SK-N-SH (cell line): ENCODE measurements around the gene FNTB. TPM values are rescaled to one million over a fixed set of nuclear protein-coding genes. Genes with fewer than 3 reads are reported as not detected.

Experiments
- CTCF ChIA-PET: fragments of 300-600, 350-600 bp; formaldehyde crosslinking; extraction: SDS; loops from one replicate; lab custom pipeline; 2021; lab: Yijun Ruan, JAX
- POLR2A ChIA-PET: fragments of 350-600 bp; sonication (Branson Sonifier 250); formaldehyde crosslinking; extraction: SDS; loops from one replicate; lab custom pipeline; 2020; ENCODE audit warnings: antibody characterized with exemption, inconsistent platforms; lab: Yijun Ruan, JAX
- DNase-seq: peaks from one replicate; pipeline ENCODE4 v3.0.0; 2012
- H2AFZ ChIP-seq: fragments of 200-600 bp; sonication (generic); 2 replicates; pipeline ENCODE4 v1.8.1; 2016; ENCODE audit warnings: antibody characterized with exemption, mild to moderate bottlenecking, low read depth
- H3F3A ChIP-seq: fragments of 200-600 bp; sonication (generic); replicated peaks from 2 replicates; pipeline ENCODE3; 2016; ENCODE audit warnings: antibody characterized with exemption, mild to moderate bottlenecking; ENCODE audit not compliant: insufficient read depth
- H3K27ac ChIP-seq, 2 experiments: fragments of 200-500 bp in 1 of 2; fragments of 200-600 bp in 1 of 2; sonication (Bioruptor generic) in 1 of 2; sonication (generic), shearing (Covaris generic) in 1 of 2; 2 replicates each; pipeline versions ENCODE4 v1.5.1 to v1.6.1; 2014 to 2016; ENCODE audit warnings: low read depth in 2 of 2, inconsistent platforms in 1 of 2, low read length in 1 of 2, mild to moderate bottlenecking in 1 of 2, mixed read lengths in 1 of 2
- H3K27me3 ChIP-seq: fragments of 200-600 bp; sonication (generic), shearing (Covaris generic); 2 replicates; pipeline ENCODE4 v1.6.1; 2016; ENCODE audit warnings: mixed run types; ENCODE audit not compliant: insufficient read depth
- H3K36me3 ChIP-seq, 2 experiments: fragments of 200-500 bp in 1 of 2; fragments of 200-600 bp in 1 of 2; sonication (Bioruptor generic) in 1 of 2; sonication (generic) in 1 of 2; replicated peaks in 1 of 2; 2 replicates each; pipeline versions ENCODE3 to v1.5.1; 2014 to 2016; ENCODE audit warnings: low read length in 1 of 2, mild to moderate bottlenecking in 1 of 2; ENCODE audit not compliant: insufficient read depth in 2 of 2, control insufficient read depth in 1 of 2
- H3K4me1 ChIP-seq, 2 experiments: fragments of 200-500 bp in 1 of 2; fragments of 200-600 bp in 1 of 2; sonication (Bioruptor generic) in 1 of 2; sonication (generic), shearing (Covaris generic) in 1 of 2; 2 replicates each; pipeline versions ENCODE4 v1.5.1 to v1.6.1; 2014 to 2016; ENCODE audit warnings: low read depth in 1 of 2, low read length in 1 of 2, mixed run types in 1 of 2; ENCODE audit not compliant: insufficient read depth in 2 of 2, control insufficient read depth in 1 of 2
- H3K4me2 ChIP-seq: fragments of 200-600 bp; sonication (generic), shearing (Covaris generic); 2 replicates; pipeline ENCODE4 v1.6.1; 2017; ENCODE audit warnings: mixed run types
- H3K4me3 ChIP-seq, 2 experiments: fragments of 200-500 bp in 1 of 2; fragments of 200-600 bp in 1 of 2; sonication (Bioruptor generic) in 1 of 2; sonication (generic), shearing (Covaris generic) in 1 of 2; 2 replicates each; pipeline versions ENCODE4 v1.5.1 to v1.8.1; 2014 to 2016; ENCODE audit warnings: low read depth in 2 of 2, inconsistent platforms in 1 of 2, low read length in 1 of 2, mild to moderate bottlenecking in 1 of 2, mixed read lengths in 1 of 2, moderate library complexity in 1 of 2
- H3K79me2 ChIP-seq: fragments of 200-600 bp; sonication (generic); 2 replicates; pipeline ENCODE4 v1.8.1; 2017; ENCODE audit warnings: mild to moderate bottlenecking; ENCODE audit not compliant: insufficient read depth
- H3K9ac ChIP-seq: fragments of 200-600 bp; sonication (generic); 2 replicates; pipeline ENCODE4 v1.6.1; 2017; ENCODE audit warnings: mixed run types
- H3K9me2 ChIP-seq: fragments of 200-600 bp; sonication (generic); 2 replicates; pipeline ENCODE4 v1.6.1; 2017; ENCODE audit warnings: mixed run types
- H3K9me3 ChIP-seq: fragments of 200-600 bp; sonication (generic); 2 replicates; pipeline ENCODE4 v1.6.1; 2017; ENCODE audit warnings: mixed run types, mild to moderate bottlenecking, moderate library complexity
- H4K20me1 ChIP-seq: fragments of 200-600 bp; sonication (generic); 2 replicates; pipeline ENCODE4 v1.6.1; 2017; ENCODE audit warnings: mild to moderate bottlenecking, mixed run types; ENCODE audit not compliant: insufficient read depth
- CHD2 ChIP-seq: fragments of 150-350 bp; IDR thresholded peaks from 2 replicates; pipeline ENCODE4 v1.6.1; 2018; ENCODE audit warnings: low read length; ENCODE audit not compliant: partially characterized antibody
- EZH2phosphoT487 ChIP-seq: fragments of 200-600 bp; sonication (generic); IDR thresholded peaks from 2 replicates; pipeline ENCODE4 v1.6.1; 2017; ENCODE audit warnings: low read depth, mixed run types, mild to moderate bottlenecking, antibody characterized with exemption, moderate library complexity, borderline replicate concordance
- FOXJ3 ChIP-seq: sonication (generic); formaldehyde crosslinking; IDR thresholded peaks from 2 replicates; pipeline ENCODE4 v1.5.1; 2020; ENCODE audit warnings: mild to moderate bottlenecking, missing genetic modification reagents
- GATA2 ChIP-seq: sonication (generic); formaldehyde crosslinking; IDR thresholded peaks from 2 replicates; pipeline ENCODE4 v1.5.0; 2020; ENCODE audit warnings: mild to moderate bottlenecking, missing genetic modification reagents
- POLR2AphosphoS5 ChIP-seq: IDR thresholded peaks from 2 replicates; pipeline ENCODE4 v1.6.1; 2012; ENCODE audit warnings: low read depth, low read length
- RAD21 ChIP-seq: IDR thresholded peaks from 2 replicates; pipeline ENCODE4 v1.6.1; 2012; ENCODE audit warnings: mild to moderate bottlenecking, low read length
- RXRA ChIP-seq: IDR thresholded peaks from 2 replicates; pipeline ENCODE4 v1.4.0; 2012; ENCODE audit warnings: low read depth, mild to moderate bottlenecking, borderline replicate concordance
- SIN3A ChIP-seq: IDR thresholded peaks from 2 replicates; pipeline ENCODE4 v1.6.1; 2012; ENCODE audit warnings: low read depth, mild to moderate bottlenecking, low read length, moderate library complexity, borderline replicate concordance
- SMC3 ChIP-seq: IDR thresholded peaks from 2 replicates; pipeline ENCODE4 v1.6.1; 2012; ENCODE audit warnings: low read depth, low read length, improper control_type of control experiment
- TEAD4 ChIP-seq: IDR thresholded peaks from 2 replicates; pipeline ENCODE4 v1.4.0; 2012; ENCODE audit warnings: mild to moderate bottlenecking, borderline replicate concordance; ENCODE audit not compliant: insufficient read depth
- YY1 ChIP-seq: IDR thresholded peaks from 2 replicates; pipeline ENCODE4 v1.4.0; 2012; ENCODE audit warnings: low read depth, mild to moderate bottlenecking
- WGBS: methylation state at CpG from one replicate; pipeline ENCODE4 v1.1.6; 2017; ENCODE audit warnings: low lambda C conversion rate; 5-methylcytosine and 5-hydroxymethylcytosine counted together
- polyA plus RNA-seq, 3 experiments: library from polyadenylated mRNA; depleted of rRNA; stranded (reverse); fragments of >200 nt; gene quantifications; 2 replicates each; pipeline ENCODE4 v1.2.3, GENCODE V29; 2012
- TF ChIP-seq, protein P1 (sequence below): IDR thresholded peaks from 2 replicates; pipeline ENCODE4 v1.6.1; 2012; ENCODE audit warnings: mild to moderate bottlenecking, low read depth, low read length, moderate library complexity
- TF ChIP-seq, protein P2 (sequence below): IDR thresholded peaks from 2 replicates; pipeline ENCODE4 v1.4.0; 2012; ENCODE audit warnings: low read depth

Gene FNTB
- polyA plus RNA-seq, 1 of the 3 experiments (the other 2 are of a cell fraction), result 18.4 TPM

DNA sequence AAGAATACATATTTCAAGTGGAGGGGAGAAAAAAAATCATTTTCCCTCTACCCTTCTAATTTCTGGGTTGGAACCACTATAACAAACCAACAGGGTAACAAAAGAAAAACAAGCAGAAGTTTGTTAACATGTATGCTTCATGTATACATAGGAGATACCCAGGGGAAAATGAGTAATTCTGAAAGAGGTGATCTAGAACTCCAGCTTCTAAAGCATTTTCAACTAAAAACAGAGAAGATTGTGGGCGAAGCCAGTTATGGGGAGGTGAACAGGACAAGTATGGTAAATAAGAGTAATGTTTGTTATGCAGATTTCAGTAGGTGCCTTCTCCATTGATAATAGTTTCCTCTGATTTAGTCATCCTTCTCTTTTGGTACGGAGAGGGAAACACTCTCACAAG is 16.7 kb downstream of the FNTB start:
- peaks cover 5% of the 10 kb centered on the region for H3F3A ChIP-seq
- H3K27ac ChIP-seq, result no peak overlapping the region
- H4K20me1 ChIP-seq, result no peaks in the 10 kb centered on the region
- peaks cover 0 to 3% of the 10 kb centered on the region in 2 experiments for H3K36me3 ChIP-seq
- no peaks in the 10 kb centered on the region; a peak in 1 of 4 replicates for H3K4me1 ChIP-seq
- WGBS, result 98% methylated on average over 2 of the region's 2 CpGs
- H3K9ac ChIP-seq, result no peak overlapping the region
- H3K27me3 ChIP-seq, result no peaks in the 10 kb centered on the region
- no peak overlapping the region for H3K4me2 ChIP-seq
- no peak for DNase-seq
- no peak overlapping the region for H2AFZ ChIP-seq
- TF ChIP-seq TEAD4 (no peak), SIN3A (no peak), FOXJ3 (CRISPR knock-in tag) (no peak), RXRA (no peak)
- TF ChIP-seq, all 33 proteins: peak for 0
- ChIA-PET CTCF (no interaction called here), POLR2A (no interaction called here)
- Histone ChIP-seq H3K9me2 (no peaks in the 10 kb centered on the region), H3K79me2 (peaks cover 18% of the 10 kb centered on the region; the same call in 1 of the 2 replicates), H3K4me3 (no peak overlapping the region), H3K9me3 (no peaks in the 10 kb centered on the region)

DNA sequence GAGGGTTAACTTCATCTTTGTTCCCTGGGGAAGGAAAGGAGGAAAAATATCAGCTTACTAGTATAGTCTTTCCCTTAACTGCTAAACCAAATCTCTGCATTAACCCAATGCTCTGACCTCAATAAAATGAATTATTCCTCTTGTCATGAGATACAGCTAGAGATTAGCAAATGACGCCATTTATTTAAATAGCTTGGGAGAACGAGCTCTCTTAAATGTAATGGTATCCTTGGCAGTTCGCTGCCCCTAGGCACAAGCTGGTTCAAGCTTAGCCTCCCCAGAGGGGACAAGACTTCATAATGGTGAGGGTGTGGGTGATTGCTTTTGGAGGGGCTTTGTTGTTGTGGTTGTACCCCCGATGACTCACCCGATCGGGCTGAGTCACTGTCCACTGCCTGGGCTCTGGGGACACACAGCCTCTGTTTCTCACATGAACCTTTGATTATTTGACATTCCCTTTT is 19.6 kb downstream of the FNTB start:
- no peak overlapping the region for H2AFZ ChIP-seq
- no peaks in the 10 kb centered on the region for H4K20me1 ChIP-seq
- H3F3A ChIP-seq, result no peaks in the 10 kb centered on the region
- no peaks in the 10 kb centered on the region for H3K4me1 ChIP-seq
- no peak overlapping the region for H3K27ac ChIP-seq
- ChIA-PET POLR2A (interaction anchor here (0.7 kb wide), 1 partner anchor 83 kb away, joined by 3 read pairs; no protein-coding TSS in a partner anchor), CTCF (interaction anchor here (0.6 to 3.1 kb wide), 5 partner anchors 13 to 125 kb away, joined by 3 to 19 read pairs (median 4); partner anchors contain the start of gene FNTB)
- 83% methylated on average over 6 of the region's 6 CpGs for WGBS
- H3K9me3 ChIP-seq, result no peaks in the 10 kb centered on the region
- H3K36me3 ChIP-seq, result peaks cover 0 to 3% of the 10 kb centered on the region in 2 experiments
- TF ChIP-seq FOXJ3 (CRISPR knock-in tag) (no peak), TEAD4 (no peak), POLR2AphosphoS5 (no peak), SMC3 (no peak), EZH2phosphoT487 (no peak), RAD21 (no peak), GATA2 (CRISPR knock-in tag) (no peak), YY1 (no peak), CHD2 (no peak)
- TF ChIP-seq, protein P1, sequence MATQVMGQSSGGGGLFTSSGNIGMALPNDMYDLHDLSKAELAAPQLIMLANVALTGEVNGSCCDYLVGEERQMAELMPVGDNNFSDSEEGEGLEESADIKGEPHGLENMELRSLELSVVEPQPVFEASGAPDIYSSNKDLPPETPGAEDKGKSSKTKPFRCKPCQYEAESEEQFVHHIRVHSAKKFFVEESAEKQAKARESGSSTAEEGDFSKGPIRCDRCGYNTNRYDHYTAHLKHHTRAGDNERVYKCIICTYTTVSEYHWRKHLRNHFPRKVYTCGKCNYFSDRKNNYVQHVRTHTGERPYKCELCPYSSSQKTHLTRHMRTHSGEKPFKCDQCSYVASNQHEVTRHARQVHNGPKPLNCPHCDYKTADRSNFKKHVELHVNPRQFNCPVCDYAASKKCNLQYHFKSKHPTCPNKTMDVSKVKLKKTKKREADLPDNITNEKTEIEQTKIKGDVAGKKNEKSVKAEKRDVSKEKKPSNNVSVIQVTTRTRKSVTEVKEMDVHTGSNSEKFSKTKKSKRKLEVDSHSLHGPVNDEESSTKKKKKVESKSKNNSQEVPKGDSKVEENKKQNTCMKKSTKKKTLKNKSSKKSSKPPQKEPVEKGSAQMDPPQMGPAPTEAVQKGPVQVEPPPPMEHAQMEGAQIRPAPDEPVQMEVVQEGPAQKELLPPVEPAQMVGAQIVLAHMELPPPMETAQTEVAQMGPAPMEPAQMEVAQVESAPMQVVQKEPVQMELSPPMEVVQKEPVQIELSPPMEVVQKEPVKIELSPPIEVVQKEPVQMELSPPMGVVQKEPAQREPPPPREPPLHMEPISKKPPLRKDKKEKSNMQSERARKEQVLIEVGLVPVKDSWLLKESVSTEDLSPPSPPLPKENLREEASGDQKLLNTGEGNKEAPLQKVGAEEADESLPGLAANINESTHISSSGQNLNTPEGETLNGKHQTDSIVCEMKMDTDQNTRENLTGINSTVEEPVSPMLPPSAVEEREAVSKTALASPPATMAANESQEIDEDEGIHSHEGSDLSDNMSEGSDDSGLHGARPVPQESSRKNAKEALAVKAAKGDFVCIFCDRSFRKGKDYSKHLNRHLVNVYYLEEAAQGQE, result no peak
- TF ChIP-seq, protein P2, sequence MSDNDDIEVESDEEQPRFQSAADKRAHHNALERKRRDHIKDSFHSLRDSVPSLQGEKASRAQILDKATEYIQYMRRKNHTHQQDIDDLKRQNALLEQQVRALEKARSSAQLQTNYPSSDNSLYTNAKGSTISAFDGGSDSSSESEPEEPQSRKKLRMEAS, result no peak
- H3K79me2 ChIP-seq, result peaks cover 9% of the 10 kb centered on the region; the same call in 1 of the 2 replicates
- H3K4me3 ChIP-seq, result no peak overlapping the region
- H3K27me3 ChIP-seq, result no peaks in the 10 kb centered on the region
- H3K4me2 ChIP-seq, result no peak overlapping the region
- no peak for DNase-seq
- H3K9me2 ChIP-seq, result no peaks in the 10 kb centered on the region
- H3K9ac ChIP-seq, result no peak overlapping the region
